B cell (primary cell): ENCODE results near the gene WFDC1. TPM values are rescaled to one million over a fixed set of nuclear protein-coding genes. Genes with fewer than 3 reads are reported as not detected.

Source experiments
- ATAC-seq: fragments of 200-7000 bp; cut with Tn5 transposase; one replicate; pipeline ENCODE4 v1.10.0; 2021; ENCODE audit warnings: low read depth, mild to moderate bottlenecking, moderate number of reproducible peaks, moderate library complexity
- CTCF ChIA-PET: fragments of 350-600 bp; sonication (Branson Sonifier 250); formaldehyde crosslinking; loops from one replicate; lab custom pipeline; 2021; ENCODE audit warnings: antibody characterized with exemption, inconsistent platforms; lab: Charles Lee
- POLR2A ChIA-PET: fragments of 350-600 bp; sonication (Branson Sonifier 250); formaldehyde crosslinking; loops from one replicate; lab custom pipeline; 2021; ENCODE audit warnings: antibody characterized with exemption; lab: Charles Lee
- DNase-seq: peaks from one replicate; pipeline ENCODE4 v3.0.0; 2013
- H2AFZ ChIP-seq: 2 replicates; pipeline ENCODE4 v1.6.1; 2012; ENCODE audit warnings: mild to moderate bottlenecking, low read depth, low read length; ENCODE audit not compliant: insufficient read depth, poor library complexity, severe bottlenecking
- H3K27ac ChIP-seq, 2 donors: 1 replicate in 1 of 2; 2 replicates in 1 of 2; pipeline ENCODE4 v1.5.1; 2012 to 2013; ENCODE audit warnings: low read length in 2 of 2, mild to moderate bottlenecking in 2 of 2, moderate library complexity in 1 of 2
- H3K27me3 ChIP-seq, 4 experiments: fragments of 200-600 bp in 1 of 4; sonication (generic) in 1 of 4; replicated peaks in 1 of 4; 1 replicate in 2 of 4; 2 replicates in 2 of 4; pipeline versions ENCODE4 v1.6.1 to v1.7.0; 2013 to 2016; ENCODE audit warnings: low read length in 3 of 4, mild to moderate bottlenecking in 2 of 4, mixed read lengths in 1 of 4, moderate library complexity in 1 of 4; ENCODE audit not compliant: insufficient read depth in 4 of 4, control insufficient read depth in 3 of 4; ENCODE audit errors: control extremely low read depth in 1 of 4
- H3K36me3 ChIP-seq, 2 experiments: replicated peaks in 1 of 2; 1 replicate in 1 of 2; 2 replicates in 1 of 2; pipeline versions ENCODE4 v1.6.1 to v1.7.1; 2013; ENCODE audit warnings: low read length in 1 of 2; ENCODE audit not compliant: insufficient read depth in 2 of 2, control insufficient read depth in 1 of 2; ENCODE audit errors: control extremely low read depth in 1 of 2, extremely low read depth in 1 of 2
- H3K4me1 ChIP-seq, 2 donors: fragments of 200-600 bp in 1 of 2; sonication (generic) in 1 of 2; 1 replicate in 1 of 2; 2 replicates in 1 of 2; pipeline versions ENCODE4 v1.5.1 to v1.6.1; 2013 to 2017; ENCODE audit warnings: low read length in 2 of 2; ENCODE audit not compliant: control insufficient read depth in 2 of 2, insufficient read depth in 2 of 2
- H3K4me2 ChIP-seq: replicated peaks from 2 replicates; pipeline ENCODE3; 2012; ENCODE audit warnings: mild to moderate bottlenecking, low read depth, low read length; ENCODE audit not compliant: poor library complexity, severe bottlenecking
- H3K4me3 ChIP-seq, 5 experiments: fragments of 200-600 bp in 1 of 5; sonication (generic) in 1 of 5; 1 replicate in 3 of 5; 2 replicates in 2 of 5; pipeline versions ENCODE4 v1.5.1 to v1.7.0; 2011 to 2016; ENCODE audit warnings: low read length in 4 of 5, mild to moderate bottlenecking in 4 of 5, low read depth in 2 of 5, control low read depth in 1 of 5, moderate library complexity in 1 of 5; ENCODE audit not compliant: insufficient read depth in 1 of 5; ENCODE audit errors: control extremely low read depth in 1 of 5, extremely low read depth in 1 of 5
- H3K79me2 ChIP-seq: fragments of 200-600 bp; sonication (generic); one replicate; pipeline ENCODE4 v1.6.0; 2016; ENCODE audit warnings: low read length; ENCODE audit not compliant: control insufficient read depth, insufficient read depth
- H3K9ac ChIP-seq: fragments of 200-600 bp; sonication (generic); 2 replicates; pipeline ENCODE4 v1.6.1; 2017; ENCODE audit warnings: mild to moderate bottlenecking, low read length, moderate library complexity
- H3K9me3 ChIP-seq, 3 donors: one replicate each; pipeline versions ENCODE4 v1.6.1 to v1.7.1; 2013; ENCODE audit warnings: low read length in 2 of 3; ENCODE audit not compliant: control insufficient read depth in 2 of 3, insufficient read depth in 1 of 3; ENCODE audit errors: control extremely low read depth in 1 of 3
- H4K20me1 ChIP-seq: 2 replicates; pipeline ENCODE4 v1.6.0; 2012; ENCODE audit warnings: mild to moderate bottlenecking, low read length; ENCODE audit not compliant: insufficient read depth, control insufficient read depth, poor library complexity, severe bottlenecking
- H3K27ac Mint-ChIP-seq: one replicate; pipeline ENCODE4 v1.8.0; 2021; ENCODE audit warnings: mixed read lengths
- H3K27me3 Mint-ChIP-seq: one replicate; pipeline ENCODE4 v1.8.0; 2021; ENCODE audit warnings: mixed read lengths
- H3K4me1 Mint-ChIP-seq: one replicate; pipeline ENCODE4 v1.8.0; 2021; ENCODE audit warnings: mixed read lengths
- H3K4me3 Mint-ChIP-seq: one replicate; pipeline ENCODE4 v1.8.0; 2021; ENCODE audit warnings: mixed read lengths
- H3K9me3 Mint-ChIP-seq: one replicate; pipeline ENCODE4 v1.8.0; 2022; ENCODE audit warnings: mixed read lengths; ENCODE audit not compliant: insufficient read depth
- EZH2 ChIP-seq: IDR thresholded peaks from 2 replicates; pipeline ENCODE4 v1.6.1; 2012; ENCODE audit warnings: borderline replicate concordance, low read depth, mild to moderate bottlenecking, moderate library complexity, low read length; ENCODE audit not compliant: insufficient read depth, poor library complexity, severe bottlenecking
- WGBS: methylation state at CpG from one replicate; pipeline ENCODE4 v1.1.5; 2013; ENCODE audit warnings: missing lambda C conversion rate; ENCODE audit not compliant: insufficient coverage; 5-methylcytosine and 5-hydroxymethylcytosine counted together
- intact Hi-C: fragments of 100-400 bp; cut with micrococcal nuclease; formaldehyde crosslinking; loops from one replicate; pipeline ENCODE4 v1.10.0; 2022
- polyA plus RNA-seq: library from polyadenylated mRNA; depleted of rRNA; stranded (reverse); fragments of >200 nt; gene quantifications from 2 replicates; pipeline ENCODE4 v1.2.3, GENCODE V29; 2012
- total RNA-seq, 2 donors: library from RNA; stranded (reverse); fragments of 120-200 nt in 1 of 2; gene quantifications; 1 replicate in 1 of 2; 2 replicates in 1 of 2; pipeline versions ENCODE4 v1.2.3 to v1.2.4, GENCODE V29; 2013 to 2022
- TF ChIP-seq, protein P1 (sequence below): fragments of 200-600 bp; IDR thresholded peaks from one replicate; pipeline ENCODE4 v1.8.0; 2022; ENCODE audit warnings: antibody characterized with exemption, mild to moderate bottlenecking

WFDC1 gene
- total and polyA plus RNA-seq, 2 donors (not counting 1 experiment from before 2014, with no cell fraction given): not detected

DNA sequence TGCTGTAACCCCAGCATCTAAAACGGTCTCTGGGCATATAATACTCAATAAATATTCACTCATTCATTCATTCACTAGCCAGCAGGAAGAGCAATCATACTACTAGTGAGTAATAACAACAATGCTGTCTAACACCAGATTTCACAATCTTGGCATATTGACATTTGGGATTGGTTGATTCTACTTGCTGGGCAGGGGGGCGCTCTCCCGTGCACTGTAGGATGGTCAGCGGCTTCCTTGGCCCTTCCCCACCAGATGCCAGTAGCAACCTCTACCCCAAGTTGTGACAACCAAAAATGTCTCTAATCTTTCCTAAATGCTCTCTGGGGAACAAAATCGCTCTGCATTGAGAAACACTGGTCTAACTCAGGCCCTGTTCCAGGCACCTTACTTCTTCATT is 20.7 kb downstream of the WFDC1 start:
- TF ChIP-seq, protein P1, sequence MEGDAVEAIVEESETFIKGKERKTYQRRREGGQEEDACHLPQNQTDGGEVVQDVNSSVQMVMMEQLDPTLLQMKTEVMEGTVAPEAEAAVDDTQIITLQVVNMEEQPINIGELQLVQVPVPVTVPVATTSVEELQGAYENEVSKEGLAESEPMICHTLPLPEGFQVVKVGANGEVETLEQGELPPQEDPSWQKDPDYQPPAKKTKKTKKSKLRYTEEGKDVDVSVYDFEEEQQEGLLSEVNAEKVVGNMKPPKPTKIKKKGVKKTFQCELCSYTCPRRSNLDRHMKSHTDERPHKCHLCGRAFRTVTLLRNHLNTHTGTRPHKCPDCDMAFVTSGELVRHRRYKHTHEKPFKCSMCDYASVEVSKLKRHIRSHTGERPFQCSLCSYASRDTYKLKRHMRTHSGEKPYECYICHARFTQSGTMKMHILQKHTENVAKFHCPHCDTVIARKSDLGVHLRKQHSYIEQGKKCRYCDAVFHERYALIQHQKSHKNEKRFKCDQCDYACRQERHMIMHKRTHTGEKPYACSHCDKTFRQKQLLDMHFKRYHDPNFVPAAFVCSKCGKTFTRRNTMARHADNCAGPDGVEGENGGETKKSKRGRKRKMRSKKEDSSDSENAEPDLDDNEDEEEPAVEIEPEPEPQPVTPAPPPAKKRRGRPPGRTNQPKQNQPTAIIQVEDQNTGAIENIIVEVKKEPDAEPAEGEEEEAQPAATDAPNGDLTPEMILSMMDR: no peak
- no peak for TF ChIP-seq EZH2
- no peaks in the 10 kb centered on the region for H3K36me3 ChIP-seq
- H2AFZ ChIP-seq: no peak overlapping the region
- no peak overlapping the region for H3K4me3 Mint-ChIP-seq
- no peaks in the 10 kb centered on the region for H4K20me1 ChIP-seq
- no peaks in the 10 kb centered on the region for H3K4me1 ChIP-seq
- 96% methylated on average over 3 of the region's 5 CpGs for WGBS
- CTCF ChIA-PET: no interaction called here
- no peak for DNase-seq
- peaks cover 36% of the 10 kb centered on the region for H3K27me3 Mint-ChIP-seq
- no peak for ATAC-seq
- H3K27ac ChIP-seq: no peak overlapping the region
- peaks cover 0 to 21% (median 5%) of the 10 kb centered on the region in 3 donors for H3K9me3 ChIP-seq
- intact Hi-C loops: no loop called here
- peaks cover 0 to 6% (median 0%) of the 10 kb centered on the region in 4 experiments for H3K27me3 ChIP-seq
- H3K9me3 Mint-ChIP-seq: peaks cover 5% of the 10 kb centered on the region
- no peaks in the 10 kb centered on the region for H3K79me2 ChIP-seq
- H3K4me1 Mint-ChIP-seq: no peaks in the 10 kb centered on the region
- H3K9ac ChIP-seq: no peak overlapping the region
- H3K4me3 ChIP-seq: no peak overlapping the region
- H3K4me2 ChIP-seq: no peak overlapping the region
- no peak overlapping the region for H3K27ac Mint-ChIP-seq
- POLR2A ChIA-PET: no interaction called here

DNA sequence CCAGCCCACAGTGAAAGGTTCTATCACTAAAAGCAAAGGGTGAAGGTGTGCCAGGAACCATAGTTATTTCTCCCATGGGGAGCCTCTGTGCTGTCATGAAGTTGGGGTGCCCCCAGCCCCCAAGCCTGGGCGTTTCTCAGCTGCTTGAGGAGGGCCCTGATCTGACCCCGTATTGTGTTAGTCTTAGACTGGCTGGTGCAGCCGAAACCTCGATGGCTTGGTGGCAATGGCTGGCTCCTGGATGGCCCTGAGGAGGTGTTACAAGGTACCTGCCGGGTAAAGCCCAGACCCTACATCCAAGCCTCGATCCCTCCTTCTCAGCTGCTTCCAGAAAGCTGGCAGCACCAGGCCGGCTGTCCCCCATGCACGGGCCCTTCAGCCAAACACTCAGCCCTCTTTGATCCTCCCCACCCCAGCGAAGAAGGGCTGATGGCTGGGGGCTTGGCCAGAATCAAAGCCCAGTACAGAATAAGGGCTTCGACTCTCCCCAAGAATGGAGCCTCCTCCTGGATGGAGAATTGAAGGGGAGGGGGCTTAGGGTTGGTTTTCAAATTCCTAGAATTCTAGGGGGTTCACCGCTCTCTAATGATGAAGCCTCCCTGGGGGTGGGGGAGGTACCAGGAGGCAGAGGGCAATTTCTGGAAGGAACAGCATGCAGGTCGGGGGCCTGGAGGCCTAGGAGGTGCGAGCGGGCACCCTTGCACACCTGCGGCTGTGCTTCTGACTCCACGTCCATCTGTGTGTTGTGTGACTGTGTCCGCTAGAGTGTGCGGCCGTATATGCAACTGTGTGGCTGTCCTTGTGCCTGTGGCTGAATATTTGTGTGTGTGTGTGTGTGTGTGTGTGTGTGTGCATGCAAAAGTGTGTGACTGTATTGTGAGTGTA is 23.7 kb downstream of the WFDC1 start:
- no peak overlapping the region for H3K27ac ChIP-seq
- H3K27ac Mint-ChIP-seq: no peak overlapping the region
- no peaks in the 10 kb centered on the region for H3K4me1 Mint-ChIP-seq
- H3K9me3 Mint-ChIP-seq: peaks cover 5% of the 10 kb centered on the region
- peaks cover 0 to 21% (median 5%) of the 10 kb centered on the region in 3 donors for H3K9me3 ChIP-seq
- peaks cover 21% of the 10 kb centered on the region for H3K27me3 Mint-ChIP-seq
- H3K4me3 Mint-ChIP-seq: no peak overlapping the region
- intact Hi-C loops: no loop called here
- H3K4me2 ChIP-seq: no peak overlapping the region
- no peaks in the 10 kb centered on the region for H4K20me1 ChIP-seq
- H3K9ac ChIP-seq: no peak overlapping the region
- CTCF ChIA-PET: no interaction called here
- H3K79me2 ChIP-seq: no peaks in the 10 kb centered on the region
- DNase-seq (no peak), ATAC-seq (no peak)
- H3K36me3 ChIP-seq: no peaks in the 10 kb centered on the region
- H3K27me3 ChIP-seq: peaks cover 0 to 3% (median 0%) of the 10 kb centered on the region in 4 experiments
- H2AFZ ChIP-seq: no peak overlapping the region
- WGBS: 93% methylated on average over 12 of the region's 19 CpGs
- TF ChIP-seq, protein P1: no peak
- TF ChIP-seq EZH2: no peak
- no peaks in the 10 kb centered on the region for H3K4me1 ChIP-seq
- POLR2A ChIA-PET: no interaction called here
- H3K4me3 ChIP-seq: no peak overlapping the region
